PC-3 (cell line): ENCODE data around the gene ADGRD1.

Experiments used
- EZH2phosphoT487 ChIP-seq: fragments of 300-600 bp; sonication (generic); IDR thresholded peaks from 2 replicates; pipeline ENCODE4 v1.6.1; 2018; ENCODE audit warnings: mild to moderate bottlenecking, antibody characterized with exemption, low read length, borderline replicate concordance
- TF ChIP-seq, protein P1 (sequence below): fragments of 300-600 bp; sonication (generic); conservative IDR thresholded peaks from 2 replicates; pipeline ENCODE4 v1.5.1; 2017; ENCODE audit warnings: antibody characterized with exemption, low read depth, mild to moderate bottlenecking, low read length

DNA sequence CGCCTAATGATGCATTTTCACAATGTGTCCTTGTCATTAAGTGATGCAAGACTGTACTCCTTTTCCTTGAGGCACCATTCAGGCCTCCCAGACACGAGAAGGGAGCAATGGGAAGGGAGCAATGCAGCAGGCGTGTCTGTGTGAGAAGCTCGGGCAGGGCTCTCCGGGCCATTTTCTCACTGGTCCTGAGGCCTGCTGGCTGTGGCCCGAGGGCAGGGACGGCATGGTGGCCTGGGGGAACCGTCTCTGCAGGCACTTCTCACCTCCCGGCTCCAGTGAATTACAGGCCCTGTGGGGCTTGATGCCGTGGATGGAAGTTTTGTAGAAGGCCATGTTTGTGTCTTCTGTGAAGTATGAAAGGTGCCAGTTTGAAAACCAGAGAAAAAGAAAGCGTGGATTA is 71.0 kb downstream of the ADGRD1 start:
- TF ChIP-seq, protein P1, sequence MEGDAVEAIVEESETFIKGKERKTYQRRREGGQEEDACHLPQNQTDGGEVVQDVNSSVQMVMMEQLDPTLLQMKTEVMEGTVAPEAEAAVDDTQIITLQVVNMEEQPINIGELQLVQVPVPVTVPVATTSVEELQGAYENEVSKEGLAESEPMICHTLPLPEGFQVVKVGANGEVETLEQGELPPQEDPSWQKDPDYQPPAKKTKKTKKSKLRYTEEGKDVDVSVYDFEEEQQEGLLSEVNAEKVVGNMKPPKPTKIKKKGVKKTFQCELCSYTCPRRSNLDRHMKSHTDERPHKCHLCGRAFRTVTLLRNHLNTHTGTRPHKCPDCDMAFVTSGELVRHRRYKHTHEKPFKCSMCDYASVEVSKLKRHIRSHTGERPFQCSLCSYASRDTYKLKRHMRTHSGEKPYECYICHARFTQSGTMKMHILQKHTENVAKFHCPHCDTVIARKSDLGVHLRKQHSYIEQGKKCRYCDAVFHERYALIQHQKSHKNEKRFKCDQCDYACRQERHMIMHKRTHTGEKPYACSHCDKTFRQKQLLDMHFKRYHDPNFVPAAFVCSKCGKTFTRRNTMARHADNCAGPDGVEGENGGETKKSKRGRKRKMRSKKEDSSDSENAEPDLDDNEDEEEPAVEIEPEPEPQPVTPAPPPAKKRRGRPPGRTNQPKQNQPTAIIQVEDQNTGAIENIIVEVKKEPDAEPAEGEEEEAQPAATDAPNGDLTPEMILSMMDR = no peak
- TF ChIP-seq EZH2phosphoT487 = no peak
